Measurements from ENCODE around the gene RTN4RL1. TPM values are rescaled to one million over a fixed set of nuclear protein-coding genes. Genes with fewer than 3 reads are reported as not detected.

Gene RTN4RL1
- polyA plus RNA-seq, 1 donor (not counting 4 experiments of a cell fraction or from before 2014, with no cell fraction given) = 2.3 TPM

DNA sequence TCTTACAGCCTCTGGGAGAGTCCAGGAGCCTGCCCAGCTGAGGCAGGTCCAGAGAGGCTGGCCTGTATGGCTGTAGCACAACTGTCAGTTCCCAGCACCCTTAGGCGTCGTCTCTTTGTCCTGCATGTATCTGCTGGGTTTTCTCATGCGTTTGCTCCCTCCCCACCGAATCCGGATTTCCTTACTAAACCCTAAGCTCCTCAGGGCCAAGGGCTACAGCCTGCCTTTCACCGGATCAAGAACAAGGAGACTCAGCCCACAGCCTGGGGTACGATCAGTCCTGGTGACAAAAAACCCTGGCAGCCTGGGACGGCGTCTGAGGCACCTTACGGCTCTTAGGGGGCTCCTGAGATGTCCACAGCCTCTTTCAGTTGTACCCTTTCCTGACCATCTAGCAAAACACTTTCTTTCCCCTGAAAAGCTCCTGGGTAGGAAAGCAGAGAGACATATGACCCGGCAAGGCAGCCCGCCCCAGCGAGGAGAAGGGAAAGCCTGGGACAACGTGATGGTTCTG is 42.0 kb upstream of the RTN4RL1 start:
- H3K27me3 ChIP-seq (ENCODE audit: control insufficient read depth, extremely low read depth, insufficient read depth, low read length) = no peaks in the 10 kb centered on the region
- no peak for TF ChIP-seq CTCF (optimal IDR thresholded peaks at IDR 0.05 in 1 of 3, IDR thresholded peaks at IDR 0.05 in 1 of 3, conservative IDR thresholded peaks at IDR 0.05 in 1 of 3; ENCODE audit: extremely low read depth in 1 of 3, insufficient read depth in 2 of 3, low read length in 3 of 3)
- no peak for TF ChIP-seq EZH2 (IDR thresholded peaks at IDR 0.05; ENCODE audit: low read length)
- DNase-seq (ENCODE audit: low read depth, low spot score) = no peak
- H3K36me3 ChIP-seq (ENCODE audit: control insufficient read depth in 2 of 2, extremely low read depth in 1 of 2, insufficient read depth in 2 of 2, low read length in 2 of 2) = peaks cover 24 to 32% of the 10 kb centered on the region in 2 experiments
- H3K9me3 ChIP-seq (ENCODE audit: control insufficient read depth, low read depth, low read length) = no peaks in the 10 kb centered on the region
- H3K27ac ChIP-seq (ENCODE audit: control insufficient read depth, insufficient read depth, low read length) = no peak overlapping the region
- dilution Hi-C loops (cut with MboI; ENCODE audit: extremely low pct_ligation_motif_present, low sequenced_read_pairs) = no loop called here
- H3K9ac ChIP-seq (ENCODE audit: control insufficient read depth, extremely low read depth, insufficient read depth, low read length) = no peak overlapping the region
- no peak overlapping the region for H2AFZ ChIP-seq (ENCODE audit: control insufficient read depth, low read length)
- no peak overlapping the region for H3K4me2 ChIP-seq (ENCODE audit: control insufficient read depth, extremely low read depth, insufficient read depth, low read depth, low read length)
- no peak overlapping the region for H3K4me3 ChIP-seq (ENCODE audit: control insufficient read depth in 2 of 3, extremely low read depth in 1 of 3, insufficient read depth in 2 of 3, low read depth in 1 of 3, low read length in 3 of 3)
- peaks cover 3% of the 10 kb centered on the region for H3K4me1 ChIP-seq (ENCODE audit: control insufficient read depth, extremely low read depth, insufficient read depth, low read length)
- no peaks in the 10 kb centered on the region for H3K9me1 ChIP-seq (ENCODE audit: control insufficient read depth, extremely low read depth, insufficient read depth, low read length)
- no peak for FAIRE-seq
- H3K79me2 ChIP-seq (ENCODE audit: control insufficient read depth, insufficient read depth, low read length) = no peaks in the 10 kb centered on the region
- no peaks in the 10 kb centered on the region for H4K20me1 ChIP-seq (ENCODE audit: control insufficient read depth, extremely low read depth, insufficient read depth, low read length)

GRCh38 chr17:2065949-2066400 is 40.8 kb upstream of the RTN4RL1 start:
- Histone ChIP-seq H3K4me1 (ENCODE audit: control insufficient read depth, extremely low read depth, insufficient read depth, low read length) (peaks cover 3% of the 10 kb centered on the region), H3K27me3 (ENCODE audit: control insufficient read depth, extremely low read depth, insufficient read depth, low read length) (no peaks in the 10 kb centered on the region), H3K9me1 (ENCODE audit: control insufficient read depth, extremely low read depth, insufficient read depth, low read length) (no peaks in the 10 kb centered on the region), H2AFZ (ENCODE audit: control insufficient read depth, low read length) (no peak overlapping the region), H4K20me1 (ENCODE audit: control insufficient read depth, extremely low read depth, insufficient read depth, low read length) (no peaks in the 10 kb centered on the region), H3K4me3 (ENCODE audit: control insufficient read depth in 2 of 3, extremely low read depth in 1 of 3, insufficient read depth in 2 of 3, low read depth in 1 of 3, low read length in 3 of 3) (no peak overlapping the region), H3K9ac (ENCODE audit: control insufficient read depth, extremely low read depth, insufficient read depth, low read length) (no peak overlapping the region), H3K36me3 (ENCODE audit: control insufficient read depth in 2 of 2, extremely low read depth in 1 of 2, insufficient read depth in 2 of 2, low read length in 2 of 2) (peaks cover 22 to 32% of the 10 kb centered on the region in 2 experiments), H3K9me3 (ENCODE audit: control insufficient read depth, low read depth, low read length) (no peaks in the 10 kb centered on the region), H3K27ac (ENCODE audit: control insufficient read depth, insufficient read depth, low read length) (no peak overlapping the region), H3K79me2 (ENCODE audit: control insufficient read depth, insufficient read depth, low read length) (no peaks in the 10 kb centered on the region), H3K4me2 (ENCODE audit: control insufficient read depth, extremely low read depth, insufficient read depth, low read depth, low read length) (no peak overlapping the region)
- TF ChIP-seq CTCF (optimal IDR thresholded peaks at IDR 0.05 in 1 of 3, IDR thresholded peaks at IDR 0.05 in 1 of 3, conservative IDR thresholded peaks at IDR 0.05 in 1 of 3; ENCODE audit: extremely low read depth in 1 of 3, insufficient read depth in 2 of 3, low read length in 3 of 3) = no peak
- no peak for TF ChIP-seq EZH2 (IDR thresholded peaks at IDR 0.05; ENCODE audit: low read length)
- no peak for DNase-seq (ENCODE audit: low read depth, low spot score)
- FAIRE-seq = no peak
- dilution Hi-C loops (cut with MboI; ENCODE audit: extremely low pct_ligation_motif_present, low sequenced_read_pairs) = no loop called here

Measured in keratinocyte (primary cell).